Small intestine (tissue), 7 donors: Measurements from ENCODE around the gene HLA-DPA1. TPM values are rescaled to one million over a fixed set of nuclear protein-coding genes. Genes with fewer than 3 reads are reported as not detected.

ENCODE experiments used
- DNase-seq, 2 donors: peaks; one replicate each; pipeline versions ENCODE4 v3.0.0 to v3.0.0-alpha.2; 2013
- FAIRE-seq: peaks from 2 replicates; lab custom pipeline; 2012; peaks lifted over from hg19 to GRCh38; lab: Jason Lieb, UNC
- H3K27ac ChIP-seq, 3 donors: one replicate each; pipeline ENCODE4 v1.5.1; 2013; ENCODE audit warnings: low read length in 2 of 3, mild to moderate bottlenecking in 2 of 3, control low read depth in 1 of 3, inconsistent platforms in 1 of 3, low read depth in 1 of 3, moderate library complexity in 1 of 3
- H3K27me3 ChIP-seq, 3 donors: one replicate each; pipeline ENCODE4 v1.6.1; 2013; ENCODE audit warnings: low read length in 3 of 3, inconsistent platforms in 1 of 3; ENCODE audit not compliant: control insufficient read depth in 3 of 3, insufficient read depth in 3 of 3
- H3K36me3 ChIP-seq, 3 donors: one replicate each; pipeline ENCODE4 v1.6.1; 2013; ENCODE audit warnings: low read length in 3 of 3, inconsistent platforms in 1 of 3, low read depth in 1 of 3, mild to moderate bottlenecking in 1 of 3, moderate library complexity in 1 of 3; ENCODE audit not compliant: control insufficient read depth in 3 of 3, insufficient read depth in 2 of 3
- H3K4me1 ChIP-seq, 3 donors: one replicate each; pipeline ENCODE4 v1.6.1; 2013; ENCODE audit warnings: low read length in 2 of 3, inconsistent platforms in 1 of 3, low read depth in 1 of 3, mild to moderate bottlenecking in 1 of 3, moderate library complexity in 1 of 3; ENCODE audit not compliant: control insufficient read depth in 3 of 3, insufficient read depth in 2 of 3
- H3K4me3 ChIP-seq, 3 donors: one replicate each; pipeline ENCODE4 v1.5.1; 2013; ENCODE audit warnings: low read length in 3 of 3, control low read depth in 1 of 3, inconsistent platforms in 1 of 3, low read depth in 1 of 3, mild to moderate bottlenecking in 1 of 3, moderate library complexity in 1 of 3
- H3K9me3 ChIP-seq, 2 donors: one replicate each; pipeline ENCODE4 v1.6.1; 2013; ENCODE audit warnings: low read depth in 1 of 2, low read length in 1 of 2; ENCODE audit not compliant: control insufficient read depth in 2 of 2, insufficient read depth in 1 of 2
- WGBS, 3 donors: extraction: QIAGEN DNeasy Blood & Tissue Kit; methylation state at CpG; one replicate each; pipeline ENCODE4 v1.1.7; 2013; 5-methylcytosine and 5-hydroxymethylcytosine counted together
- polyA plus RNA-seq, 4 donors: library from polyadenylated mRNA; stranded (reverse) in 3 of 4; unstranded in 1 of 4; fragments of 200-250 nt in 3 of 4; fragments of 120-200 nt in 1 of 4; gene quantifications; one replicate each; pipeline versions ENCODE4 v1.2.1 to v1.2.3, GENCODE V29; 2013
- donor health status: healthy with polysubstance abuse.
- donor health status: control.
- donor health status: control.
- donor health status: Bipolar disorder and iron deficiency.
- donor health status: healthy.

HLA-DPA1 gene
- polyA plus RNA-seq, 4 donors: 9.4 to 179 (median 59.4) TPM

GRCh38 chr6:33085627-33086026 lies 12.2 kb upstream of the HLA-DPA1 start:
- H3K4me3 ChIP-seq: no peak overlapping the region
- WGBS, 3 donors: 58 to 75% (median 65%) methylated on average over 8 of the region's 8 CpGs
- H3K27me3 ChIP-seq: peaks cover 0 to 21% (median 0%) of the 10 kb centered on the region in 3 donors
- FAIRE-seq (no peak), DNase-seq (no peak)
- H3K4me1 ChIP-seq: no peaks in the 10 kb centered on the region
- H3K36me3 ChIP-seq: no peaks in the 10 kb centered on the region
- H3K27ac ChIP-seq: no peak overlapping the region
- H3K9me3 ChIP-seq: no peaks in the 10 kb centered on the region

- H3K27me3 ChIP-seq: peaks cover 0 to 43% (median 0%) of the 10 kb centered on the region in 3 donors
- DNase-seq (peak in 1 of 2 donors; percentile 53), FAIRE-seq (no peak)
Observed at GRCh38 chr6:33082702-33083101, 9.3 kb upstream of the HLA-DPA1 start.

GRCh38 chr6:33081098-33081824 lies 7.8 kb upstream of the HLA-DPA1 start:
- Histone ChIP-seq H3K9me3 (no peaks in the 10 kb centered on the region), H3K4me3 (peak overlapping the region in 1 of 3 donors; percentile 16), H3K36me3 (no peaks in the 10 kb centered on the region), H3K27ac (peak overlapping the region in 1 of 3 donors; percentile 88), H3K4me1 (no peaks in the 10 kb centered on the region), H3K27me3 (peaks cover 0 to 47% (median 0%) of the 10 kb centered on the region in 3 donors)
- FAIRE-seq: no peak
- 68 to 83% (median 81%) methylated on average over 15 to 16 of the region's 16 CpGs for WGBS, 3 donors
- no peak for DNase-seq

More at GRCh38 chr6:33082702-33083101, 9.3 kb upstream of the HLA-DPA1 start:
- Histone ChIP-seq H3K4me1 (no peaks in the 10 kb centered on the region), H3K4me3 (no peak overlapping the region), H3K9me3 (no peaks in the 10 kb centered on the region), H3K36me3 (no peaks in the 10 kb centered on the region), H3K27ac (no peak overlapping the region)
- 0 to 42% (median 36%) methylated on average over 2 of the region's 2 CpGs for WGBS, 3 donors

- peaks cover 0 to 52% (median 0%) of the 10 kb centered on the region in 3 donors for H3K27me3 ChIP-seq
- FAIRE-seq (no peak), DNase-seq (peak; percentile 20 to 56)
- H3K4me3 ChIP-seq: peak overlapping the region in 1 of 3 donors; percentile 16
- no peaks in the 10 kb centered on the region for H3K36me3 ChIP-seq
- H3K4me1 ChIP-seq: peaks cover 0 to 2% (median 0%) of the 10 kb centered on the region in 3 donors
- 18 to 26% (median 23%) methylated on average over 48 to 49 of the region's 49 CpGs for WGBS, 3 donors
- no peaks in the 10 kb centered on the region for H3K9me3 ChIP-seq
- H3K27ac ChIP-seq: peak overlapping the region in 1 of 3 donors; percentile 88
Observed at GRCh38 chr6:33080127-33081089, 7.0 kb upstream of the HLA-DPA1 start.

- H3K36me3 ChIP-seq: no peaks in the 10 kb centered on the region
- H3K4me1 ChIP-seq: peaks cover 0 to 2% (median 0%) of the 10 kb centered on the region in 3 donors
- WGBS, 3 donors: 62 to 67% (median 64%) methylated on average over 4 of the region's 4 CpGs
- FAIRE-seq: no peak
- peaks cover 0 to 52% (median 0%) of the 10 kb centered on the region in 3 donors for H3K27me3 ChIP-seq
- no peak for DNase-seq
- H3K9me3 ChIP-seq: no peaks in the 10 kb centered on the region
- no peak overlapping the region for H3K27ac ChIP-seq
- no peak overlapping the region for H3K4me3 ChIP-seq
Observed at GRCh38 chr6:33079580-33079979, 6.1 kb upstream of the HLA-DPA1 start.

GRCh38 chr6:33078919-33079521 lies 5.6 kb upstream of the HLA-DPA1 start:
- Histone ChIP-seq H3K4me1 (peaks cover 0 to 2% (median 0%) of the 10 kb centered on the region in 3 donors), H3K27ac (peak overlapping the region in 1 of 3 donors; percentile 17), H3K4me3 (no peak overlapping the region), H3K27me3 (peaks cover 0 to 52% (median 0%) of the 10 kb centered on the region in 3 donors), H3K36me3 (no peaks in the 10 kb centered on the region), H3K9me3 (no peaks in the 10 kb centered on the region)
- DNase-seq (no peak), FAIRE-seq (no peak)
- 63 to 66% (median 66%) methylated on average over 2 of the region's 2 CpGs for WGBS, 3 donors

GRCh38 chr6:33078442-33078841 lies 5.0 kb upstream of the HLA-DPA1 start:
- FAIRE-seq: no peak

GRCh38 chr6:33077908-33078307 lies 4.5 kb upstream of the HLA-DPA1 start:
- 51 to 66% (median 54%) methylated on average over 5 of the region's 5 CpGs for WGBS, 3 donors
- no peaks in the 10 kb centered on the region for H3K9me3 ChIP-seq
- H3K4me3 ChIP-seq: no peak overlapping the region
- peaks cover 0 to 52% (median 0%) of the 10 kb centered on the region in 3 donors for H3K27me3 ChIP-seq
- FAIRE-seq: no peak
- DNase-seq: no peak
- H3K27ac ChIP-seq: no peak overlapping the region
- H3K4me1 ChIP-seq: peaks cover 0 to 2% (median 0%) of the 10 kb centered on the region in 3 donors
- H3K36me3 ChIP-seq: no peaks in the 10 kb centered on the region

More at GRCh38 chr6:33078442-33078841, 5.0 kb upstream of the HLA-DPA1 start:
- Histone ChIP-seq H3K4me1 (peaks cover 0 to 2% (median 0%) of the 10 kb centered on the region in 3 donors), H3K4me3 (no peak overlapping the region), H3K9me3 (no peaks in the 10 kb centered on the region), H3K27me3 (peaks cover 0 to 52% (median 0%) of the 10 kb centered on the region in 3 donors), H3K36me3 (no peaks in the 10 kb centered on the region), H3K27ac (no peak overlapping the region)
- no peak for DNase-seq
- 71 to 86% (median 82%) methylated on average over 3 of the region's 3 CpGs for WGBS, 3 donors
